Astrocyte of the spinal cord (primary cell): ENCODE results near the gene ZNF423.

ENCODE experiments used
- DNase-seq: peaks from one replicate; pipeline ENCODE4 v3.0.0; 2011; ENCODE audit warnings: low read depth, low spot score
- H3K4me3 ChIP-seq: 2 replicates; pipeline ENCODE4 v1.5.1; 2011; ENCODE audit warnings: low read depth, mild to moderate bottlenecking, low read length, moderate library complexity
- in situ Hi-C: cut with HindIII; loops from 2 replicates; pipeline ENCODE4 v1.10.0; 2017; ENCODE audit warnings: low sequenced_read_pairs
- TF ChIP-seq, protein P1 (sequence below): IDR thresholded peaks from 2 replicates; pipeline ENCODE4 v1.5.1; 2012; ENCODE audit warnings: low read depth, mild to moderate bottlenecking, low read length, inconsistent platforms

ZNF423 gene

DNA sequence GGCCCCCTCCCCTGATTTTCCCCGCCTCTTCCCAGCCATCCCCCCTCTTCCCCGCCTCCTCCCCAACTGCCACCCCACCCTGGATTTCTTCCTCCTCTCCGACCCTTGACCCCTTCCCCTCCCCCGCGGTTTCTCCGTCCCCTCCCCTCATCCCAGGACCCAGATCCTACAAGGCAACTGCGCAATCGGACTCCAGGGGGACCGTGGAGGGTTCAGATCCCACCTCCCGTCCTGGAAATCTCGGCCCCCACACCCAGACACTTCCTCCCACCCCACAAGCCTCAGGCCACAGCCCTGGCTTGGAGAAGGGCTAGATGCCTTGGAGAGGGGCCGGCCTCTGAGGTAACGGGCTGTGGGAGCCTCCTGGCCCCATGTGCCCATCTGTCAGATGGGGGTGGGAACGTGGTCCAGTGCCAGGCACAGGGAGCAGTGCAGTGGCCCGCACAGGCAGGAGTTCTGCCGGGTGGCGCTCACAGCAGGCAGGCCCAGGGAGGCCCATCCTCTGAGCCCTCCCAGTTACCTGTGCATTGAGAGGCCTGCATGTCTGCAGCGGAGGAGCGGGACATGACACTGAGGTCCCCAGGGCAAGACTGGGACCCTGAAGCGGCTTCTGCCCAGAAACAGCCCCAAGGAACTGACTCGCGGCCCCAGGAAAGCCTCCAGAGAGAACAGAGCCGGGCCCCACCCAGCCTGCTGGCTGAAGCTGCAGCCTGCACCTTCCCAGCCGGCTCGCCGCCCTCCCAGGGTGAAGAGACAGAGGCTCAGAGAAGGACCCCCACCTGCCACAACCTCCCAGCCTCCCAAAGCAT, 16.7 kb downstream of the ZNF423 start:
- no peak overlapping the region for H3K4me3 ChIP-seq
- TF ChIP-seq, protein P1, sequence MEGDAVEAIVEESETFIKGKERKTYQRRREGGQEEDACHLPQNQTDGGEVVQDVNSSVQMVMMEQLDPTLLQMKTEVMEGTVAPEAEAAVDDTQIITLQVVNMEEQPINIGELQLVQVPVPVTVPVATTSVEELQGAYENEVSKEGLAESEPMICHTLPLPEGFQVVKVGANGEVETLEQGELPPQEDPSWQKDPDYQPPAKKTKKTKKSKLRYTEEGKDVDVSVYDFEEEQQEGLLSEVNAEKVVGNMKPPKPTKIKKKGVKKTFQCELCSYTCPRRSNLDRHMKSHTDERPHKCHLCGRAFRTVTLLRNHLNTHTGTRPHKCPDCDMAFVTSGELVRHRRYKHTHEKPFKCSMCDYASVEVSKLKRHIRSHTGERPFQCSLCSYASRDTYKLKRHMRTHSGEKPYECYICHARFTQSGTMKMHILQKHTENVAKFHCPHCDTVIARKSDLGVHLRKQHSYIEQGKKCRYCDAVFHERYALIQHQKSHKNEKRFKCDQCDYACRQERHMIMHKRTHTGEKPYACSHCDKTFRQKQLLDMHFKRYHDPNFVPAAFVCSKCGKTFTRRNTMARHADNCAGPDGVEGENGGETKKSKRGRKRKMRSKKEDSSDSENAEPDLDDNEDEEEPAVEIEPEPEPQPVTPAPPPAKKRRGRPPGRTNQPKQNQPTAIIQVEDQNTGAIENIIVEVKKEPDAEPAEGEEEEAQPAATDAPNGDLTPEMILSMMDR = no peak
- in situ Hi-C loops = no loop called here
- no peak for DNase-seq

DNA sequence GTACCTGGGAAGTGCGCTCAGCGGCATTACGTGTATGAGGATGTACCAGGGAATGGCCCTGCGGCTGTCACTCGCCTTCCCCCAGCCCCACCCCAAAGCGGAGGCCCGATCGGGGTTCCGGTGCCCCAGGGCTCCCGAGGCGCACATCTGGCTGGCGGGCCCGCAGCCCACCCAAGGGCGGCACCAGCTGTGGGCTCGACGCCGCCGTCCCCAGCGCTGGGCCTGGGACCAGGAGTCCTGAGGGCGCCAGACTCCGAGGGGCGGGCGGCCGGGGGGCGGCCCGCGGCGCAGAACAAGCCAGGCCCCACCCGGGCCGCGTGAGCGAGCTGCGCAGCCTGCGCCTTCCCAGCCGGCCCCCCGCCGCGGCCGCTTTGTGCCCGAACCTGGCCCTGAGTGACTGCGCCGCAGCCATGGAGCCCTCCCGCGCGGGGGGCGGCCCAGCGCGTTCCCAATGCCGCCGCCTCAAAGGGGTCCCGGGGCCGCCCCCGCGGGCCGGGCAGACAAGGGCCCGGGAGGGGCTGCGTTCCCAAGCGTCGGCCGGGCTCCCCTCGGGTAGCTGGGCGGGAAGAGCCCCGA, 17.4 kb downstream of the ZNF423 start:
- DNase-seq = no peak
- in situ Hi-C loops = no loop called here
- TF ChIP-seq, protein P1 = no peak
- no peak overlapping the region for H3K4me3 ChIP-seq

DNA sequence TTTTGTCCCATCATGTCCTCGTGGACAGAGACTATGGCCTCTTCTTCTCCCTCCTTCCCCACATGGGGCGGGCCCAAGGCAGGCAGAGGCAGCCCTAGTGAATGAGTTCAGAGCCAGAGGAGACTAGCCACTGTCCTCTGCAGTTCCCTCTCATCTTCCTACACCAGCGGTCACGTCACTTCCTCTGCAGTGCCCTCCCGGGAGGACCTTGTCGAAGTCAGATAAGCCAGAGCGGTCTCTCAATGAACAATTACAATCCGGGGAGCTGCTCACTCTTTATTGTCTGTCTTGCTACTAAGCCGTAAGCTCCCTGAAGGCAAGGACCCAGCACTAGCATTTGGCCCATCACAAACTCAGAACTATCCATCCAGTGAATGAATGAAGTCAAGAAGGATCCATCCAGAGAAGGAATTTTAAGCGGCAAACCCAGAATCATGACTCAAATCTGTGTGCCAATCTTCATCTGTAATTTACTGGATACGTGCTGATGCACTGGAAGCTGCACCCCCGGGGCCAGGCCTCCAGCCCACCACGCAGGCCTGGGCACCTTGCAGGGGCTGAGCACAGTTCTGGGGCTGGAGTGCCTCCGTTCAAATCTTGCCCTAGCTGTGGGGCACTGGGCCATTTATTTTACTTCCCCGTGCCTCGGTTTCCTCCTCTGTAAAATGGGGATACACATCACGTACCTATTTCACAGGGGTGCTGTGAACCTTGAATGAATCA, 18.1 kb downstream of the ZNF423 start:
- TF ChIP-seq, protein P1 = no peak
- no peak for DNase-seq
- in situ Hi-C loops = no loop called here
- no peak overlapping the region for H3K4me3 ChIP-seq

DNA sequence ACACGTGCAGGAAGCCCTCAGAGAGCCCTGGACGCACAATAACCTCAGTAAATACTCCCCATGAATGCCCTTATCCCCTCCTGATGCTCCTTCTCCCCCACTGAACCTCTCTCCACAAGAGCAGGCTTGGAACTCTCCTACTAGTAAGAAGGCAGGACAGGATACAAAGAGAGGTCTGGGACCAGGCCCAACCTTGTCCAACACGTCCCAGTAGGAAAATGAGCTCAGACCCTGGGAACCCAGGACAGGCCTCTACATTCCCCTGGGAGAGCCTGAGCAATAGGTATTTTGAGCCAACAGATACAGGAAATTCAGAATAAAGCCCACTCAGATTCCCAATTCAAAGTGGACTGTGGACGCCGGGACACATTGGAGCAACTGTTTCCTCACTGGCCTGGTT, 19.2 kb downstream of the ZNF423 start:
- DNase-seq = no peak
- no peak overlapping the region for H3K4me3 ChIP-seq
- TF ChIP-seq, protein P1 = no peak
- in situ Hi-C loops = no loop called here

DNA sequence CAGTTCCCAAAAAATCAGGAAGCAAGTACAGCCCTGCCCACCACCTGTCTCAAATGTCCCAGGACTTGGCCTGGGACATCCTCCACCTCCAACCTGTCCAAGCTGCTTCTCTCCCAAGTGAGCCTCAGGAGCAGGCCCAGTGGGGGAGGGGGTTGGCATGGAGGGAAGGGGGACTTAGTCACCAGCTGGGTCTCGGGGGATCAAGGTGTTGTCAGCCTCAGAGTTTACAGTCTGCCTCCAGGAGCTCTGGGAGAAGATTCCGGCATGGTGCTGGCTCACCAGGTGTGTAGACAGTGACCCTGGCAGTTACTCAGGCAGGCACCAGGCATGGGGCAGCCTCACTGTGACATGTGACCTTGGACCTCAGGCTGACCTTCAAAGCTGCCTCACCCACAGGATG, 19.7 kb downstream of the ZNF423 start:
- DNase-seq = no peak
- in situ Hi-C loops = no loop called here
- no peak overlapping the region for H3K4me3 ChIP-seq
- TF ChIP-seq, protein P1 = no peak

DNA sequence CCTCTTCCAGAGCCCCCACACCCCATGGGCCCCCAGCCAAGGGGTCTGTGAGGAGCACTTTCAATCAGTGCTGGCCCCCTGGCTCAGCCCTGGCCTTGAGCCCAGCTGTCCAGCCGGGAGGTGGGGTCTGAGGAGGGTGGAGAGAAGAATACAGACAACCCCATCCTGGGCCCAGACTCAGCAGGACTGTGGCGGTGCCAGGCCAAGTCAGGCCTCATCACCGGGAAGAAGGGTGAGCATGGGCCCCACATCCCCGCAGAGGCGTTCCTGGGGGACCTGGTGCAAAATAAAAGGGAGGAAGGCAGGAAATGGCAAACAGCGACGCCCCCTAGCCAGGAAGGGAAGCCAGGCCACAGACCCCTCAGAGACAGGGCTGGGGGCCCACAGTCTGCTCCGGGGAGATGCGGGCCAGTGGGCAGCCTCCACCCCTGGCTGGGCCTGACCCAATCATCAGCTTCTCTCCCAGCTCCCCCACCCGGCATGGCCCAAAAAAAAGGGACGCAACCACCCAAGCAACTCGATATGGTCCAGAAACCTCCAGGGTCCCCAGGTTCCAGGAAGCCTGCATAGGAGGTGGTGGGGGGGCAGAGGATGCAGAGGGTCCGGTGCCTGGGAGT, 20.6 kb downstream of the ZNF423 start:
- DNase-seq = no peak
- TF ChIP-seq, protein P1 = no peak
- H3K4me3 ChIP-seq = no peak overlapping the region
- in situ Hi-C loops = no loop called here
